ENCODE data around the gene STAG1. TPM values are rescaled to one million over a fixed set of nuclear protein-coding genes. Genes with fewer than 3 reads are reported as not detected.

STAG1 gene
- total RNA-seq, 1 experiment from 2014 or later: 34.6 TPM

- H3K56ac ChIP-seq (ENCODE audit: insufficient read length, low read depth, low read length): no peak overlapping the region
- no peak overlapping the region for H3K4ac ChIP-seq (ENCODE audit: low read depth, low read length)
- H4K8ac ChIP-seq (replicated peaks; ENCODE audit: insufficient read length, low read depth, low read length): no peak overlapping the region
- H2AK5ac ChIP-seq (ENCODE audit: insufficient read length, low read length): no peak overlapping the region
- H3K9me3 ChIP-seq (ENCODE audit: control insufficient read depth, low read depth, low read length): no peaks in the 10 kb centered on the region
- no peak overlapping the region; a peak in 1 of 7 replicates for H3K27ac Mint-ChIP-seq
- no peak overlapping the region for H3K23ac ChIP-seq (ENCODE audit: insufficient read length, low read depth, low read length)
- H3K18ac ChIP-seq (ENCODE audit: insufficient read length, low read depth, low read length): no peak overlapping the region
- H3K23me2 ChIP-seq (ENCODE audit: insufficient read length, low read depth, low read length, poor library complexity, severe bottlenecking): no peaks in the 10 kb centered on the region
- H3K4me1 Mint-ChIP-seq: peaks cover 8 to 11% of the 10 kb centered on the region in 2 experiments
- no peak overlapping the region for H2BK15ac ChIP-seq (ENCODE audit: low read depth, low read length)
- H3K36me3 Mint-ChIP-seq (ENCODE audit: insufficient read depth in 1 of 3, low read depth in 3 of 3): peaks cover 0 to 18% (median 14%) of the 10 kb centered on the region in 3 experiments; a peak in 5 of 7 replicates
- no peak overlapping the region for H2AFZ ChIP-seq (ENCODE audit: low read length)
- H2BK5ac ChIP-seq (ENCODE audit: insufficient read length, low read length): no peak overlapping the region
- no peak overlapping the region for H3K9ac ChIP-seq (ENCODE audit: extremely low read depth, insufficient read length, low read length)
- H2BK12ac ChIP-seq (ENCODE audit: insufficient read length, low read depth, low read length): no peak overlapping the region
- DNase-seq: no peak
- no peak overlapping the region for H3K14ac ChIP-seq (ENCODE audit: insufficient read depth, low read length)
- no peak overlapping the region for H2BK120ac ChIP-seq (ENCODE audit: low read depth, low read length, poor library complexity, severe bottlenecking)
- no CpG with 5 or more reads among the region's 2 CpGs for WGBS (ENCODE audit: extremely low coverage, insufficient read length, low lambda C conversion rate)
- no peak overlapping the region for H3K27ac ChIP-seq (ENCODE audit: insufficient read length, low read depth, low read length)
- peaks cover 4% of the 10 kb centered on the region for H3K79me1 ChIP-seq (ENCODE audit: insufficient read depth, low read depth, low read length, poor library complexity, severe bottlenecking)
- no peak overlapping the region for H3K4me2 ChIP-seq (ENCODE audit: insufficient read depth, insufficient read length, low read length)
- H3K4me1 ChIP-seq (ENCODE audit: insufficient read depth, low read length): no peaks in the 10 kb centered on the region
- no peak for TF ChIP-seq CTCF (conservative IDR thresholded peaks at IDR 0.05)
- H3K79me2 ChIP-seq (ENCODE audit: insufficient read depth, low read length): no peaks in the 10 kb centered on the region
- no peaks in the 10 kb centered on the region; a peak in 1 of 5 replicates for H3K9me3 Mint-ChIP-seq
- H3T11ph ChIP-seq (ENCODE audit: low read length): no peak overlapping the region
- H3K4me3 Mint-ChIP-seq: no peak overlapping the region
- no peak overlapping the region for H2BK20ac ChIP-seq (ENCODE audit: low read depth, low read length, poor library complexity, severe bottlenecking)
- no peak overlapping the region for H4K5ac ChIP-seq (ENCODE audit: insufficient read length, low read depth, low read length)
- H4K91ac ChIP-seq (ENCODE audit: insufficient read length, low read depth, low read length): no peak overlapping the region
- H3K27me3 Mint-ChIP-seq (ENCODE audit: low read depth): no peaks in the 10 kb centered on the region
- no peaks in the 10 kb centered on the region for H4K20me1 ChIP-seq (ENCODE audit: control insufficient read depth, insufficient read depth, insufficient read length)
- H3K27me3 ChIP-seq (ENCODE audit: insufficient read depth, low read length): no peaks in the 10 kb centered on the region
These were observed 398.7 kb downstream of the STAG1 start for GRCh38 chr3:136353461-136353860.

Measured in H9 (cell line).